Right ventricle myocardium superior (tissue), 1 donor: ENCODE data around the gene MAGEA2. TPM values are rescaled to one million over a fixed set of nuclear protein-coding genes. Genes with fewer than 3 reads are reported as not detected.
"Not testable (repeated sequence)": the region's sequence is repeated elsewhere in the genome, so short reads cannot be mapped to it uniquely, and the experiment has no call there.

Source experiments
- ATAC-seq: fragments of 200-7000 bp; cut with Tn5 transposase; one replicate; pipeline ENCODE4 v1.9.1; 2020; ENCODE audit warnings: mild to moderate bottlenecking; ENCODE audit not compliant: poor library complexity
- DNase-seq: peaks from one replicate; pipeline ENCODE4 v3.0.0-alpha.2; 2020
- intact Hi-C: fragments of 100-400 bp; cut with DNase I; formaldehyde crosslinking; loops from one replicate; pipeline ENCODE4 v1.11.2; 2022
- long read RNA-seq: library from polyadenylated mRNA; unstranded; transcript quantifications from one replicate; pipeline ENCODE4 v2.0.0, GENCODE V29; 2021
- total RNA-seq: library from RNA; stranded (reverse); fragmentation: NEBNext Ultra II Directional; extraction: Animal tissue kit (Norgen Biotek cat#: 25700); gene quantifications from one replicate; pipeline ENCODE4 v1.2.1, GENCODE V29; 2021
- donor health status: DM: no; HTN: yes; CAD: no; lungs with severe emphysema.

MAGEA2 gene, protein sequence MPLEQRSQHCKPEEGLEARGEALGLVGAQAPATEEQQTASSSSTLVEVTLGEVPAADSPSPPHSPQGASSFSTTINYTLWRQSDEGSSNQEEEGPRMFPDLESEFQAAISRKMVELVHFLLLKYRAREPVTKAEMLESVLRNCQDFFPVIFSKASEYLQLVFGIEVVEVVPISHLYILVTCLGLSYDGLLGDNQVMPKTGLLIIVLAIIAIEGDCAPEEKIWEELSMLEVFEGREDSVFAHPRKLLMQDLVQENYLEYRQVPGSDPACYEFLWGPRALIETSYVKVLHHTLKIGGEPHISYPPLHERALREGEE
- total RNA-seq = not detected
- long read RNA-seq = 0 reads

GRCh38 chrX:152753686-152754650, at the start of gene MAGEA2:
MAGEA2 (minus strand) TSS chrX:152753842; CDS start chrX:152751363, 2,479 bp downstream.
- ATAC-seq, DNase-seq, intact Hi-C loops: not testable (repeated sequence)

- no peak for ATAC-seq
- intact Hi-C loops = no loop called here
- no peak for DNase-seq
Measured at GRCh38 chrX:152798945-152799344, 45.3 kb upstream of the MAGEA2 start.

DNA sequence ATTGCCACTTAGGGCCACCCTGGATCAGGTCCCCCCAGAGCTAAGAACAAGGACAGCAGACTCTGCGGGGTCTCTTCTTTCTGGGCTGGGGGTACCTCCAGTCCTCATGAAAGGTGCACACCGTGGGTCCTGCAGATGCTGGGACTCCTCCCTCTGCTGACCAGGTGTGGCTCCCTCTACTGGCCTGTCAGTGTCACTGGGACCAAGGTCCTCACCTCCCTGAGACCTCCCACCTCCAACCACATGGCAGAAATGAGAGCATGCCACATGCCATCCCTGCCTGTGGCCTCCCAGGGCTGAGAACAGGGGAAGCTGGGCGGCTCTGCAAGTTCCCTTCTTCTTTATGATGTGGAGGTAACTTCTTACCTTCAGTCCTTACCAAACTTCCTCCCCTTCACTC, 33.4 kb upstream of the MAGEA2 start:
- intact Hi-C loops, ATAC-seq, DNase-seq: not testable (repeated sequence)

GRCh38 chrX:152769549-152770289, 16.1 kb upstream of the MAGEA2 start, which contains the start of gene MAGEA6:
MAGEA6 (minus strand) TSS chrX:152769689; CDS start chrX:152767650, 2,039 bp downstream.
- DNase-seq, ATAC-seq, intact Hi-C loops: not testable (repeated sequence)

- intact Hi-C loops, DNase-seq, ATAC-seq: not testable (repeated sequence)
Measured at GRCh38 chrX:152766562-152766961, 12.9 kb upstream of the MAGEA2 start.

DNA sequence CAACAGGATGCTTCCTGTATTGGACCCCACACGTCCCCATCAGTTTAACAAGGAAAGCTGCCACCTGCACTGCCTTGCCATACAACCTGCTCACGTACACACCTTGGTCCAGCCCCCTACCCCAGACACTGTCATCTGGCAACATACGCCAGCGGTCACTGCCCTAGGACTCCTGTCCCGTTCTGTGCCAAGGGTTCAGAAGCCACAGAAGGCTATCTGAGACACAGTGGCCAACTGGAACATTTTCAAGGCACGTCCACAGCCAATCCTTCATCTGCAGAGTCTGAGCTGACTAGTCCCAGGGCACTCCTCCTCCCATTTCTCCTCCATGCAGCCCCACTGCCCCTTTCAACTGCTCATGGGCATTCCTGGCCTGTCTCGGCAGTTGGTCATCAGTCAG, 7.9 kb upstream of the MAGEA2 start:
- DNase-seq, intact Hi-C loops: not testable (repeated sequence)
- ATAC-seq = peak; percentile 61

- DNase-seq, intact Hi-C loops, ATAC-seq: not testable (repeated sequence)
Measured at GRCh38 chrX:152759544-152759943, 5.9 kb upstream of the MAGEA2 start.

DNA sequence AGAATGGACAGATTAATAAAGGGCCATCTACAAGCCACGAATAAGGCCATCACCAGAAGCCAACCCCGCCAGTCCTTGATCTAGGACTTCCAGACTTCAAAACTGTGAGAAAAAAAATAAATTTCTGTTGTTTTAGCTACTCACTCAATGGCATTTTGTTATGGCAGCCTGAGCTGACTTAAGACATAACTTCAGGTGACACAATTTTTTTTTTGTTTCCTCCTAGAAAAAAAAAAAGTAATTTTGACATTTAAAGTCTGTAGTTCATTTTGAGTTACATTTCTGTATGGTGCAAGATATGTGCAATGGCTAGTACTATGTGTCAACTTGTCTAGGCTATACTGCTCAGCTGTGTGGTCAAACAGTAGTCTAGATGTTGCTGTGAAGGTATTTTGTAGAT, 5.3 kb upstream of the MAGEA2 start, which contains the start of gene CSAG3:
TSS of gene CSAG3 (plus strand) at position 301 of the 400 bp plus-strand sequence.
- ATAC-seq, DNase-seq, intact Hi-C loops: not testable (repeated sequence)

GRCh38 chrX:152754871-152755270, 1.2 kb upstream of the MAGEA2 start:
- intact Hi-C loops, ATAC-seq, DNase-seq: not testable (repeated sequence)

DNA sequence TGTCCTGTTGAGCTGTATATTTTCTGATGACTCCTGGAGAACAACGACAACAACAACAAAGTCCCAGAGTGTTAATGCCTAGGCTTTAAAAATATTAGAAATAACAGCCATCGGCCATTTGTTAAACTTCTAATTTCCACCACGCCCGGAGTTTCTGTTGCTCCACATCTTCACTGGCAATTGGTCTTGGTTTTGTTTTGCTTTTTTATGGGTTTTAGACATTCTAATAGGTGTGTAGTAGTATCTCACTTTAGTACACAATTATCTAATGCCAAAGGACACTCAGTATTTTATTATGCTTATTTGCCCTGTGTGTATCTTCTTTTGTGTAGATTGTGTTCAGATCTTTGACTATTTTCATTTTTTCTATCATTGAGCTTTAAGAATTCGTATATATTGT, 15.1 kb downstream of the MAGEA2 start:
- no peak for ATAC-seq

GRCh38 chrX:152736528-152736927, 17.1 kb downstream of the MAGEA2 start:
- DNase-seq, ATAC-seq, intact Hi-C loops: not testable (repeated sequence)

More for the DNA sequence above, 15.1 kb downstream of the MAGEA2 start:
- intact Hi-C loops = no loop called here
- DNase-seq = no peak

DNA sequence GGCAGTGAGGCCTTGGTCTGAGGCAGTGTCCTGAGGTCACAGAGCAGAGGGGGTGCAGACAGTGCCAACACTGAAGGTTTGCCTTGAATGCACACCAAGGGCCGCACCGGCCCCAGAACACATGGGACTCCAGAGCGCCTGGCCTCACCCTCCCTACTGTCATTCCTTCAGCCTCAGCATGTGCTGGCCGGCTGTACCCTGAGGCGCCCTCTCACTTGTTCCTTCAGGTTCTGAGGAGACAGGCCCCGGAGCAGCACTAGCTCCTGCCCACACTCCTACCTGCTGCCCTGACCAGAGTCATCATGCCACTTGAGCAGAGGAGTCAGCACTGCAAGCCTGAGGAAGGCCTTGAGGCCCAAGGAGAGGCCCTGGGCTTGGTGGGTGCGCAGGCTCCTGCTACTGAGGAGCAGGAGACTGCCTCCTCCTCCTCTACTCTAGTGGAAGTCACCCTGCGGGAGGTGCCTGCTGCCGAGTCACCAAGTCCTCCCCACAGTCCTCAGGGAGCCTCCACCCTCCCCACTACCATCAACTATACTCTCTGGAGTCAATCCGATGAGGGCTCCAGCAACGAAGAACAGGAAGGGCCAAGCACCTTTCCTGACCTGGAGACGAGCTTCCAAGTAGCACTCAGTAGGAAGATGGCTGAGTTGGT, 17.7 kb downstream of the MAGEA2 start:
- no peak for DNase-seq
- no peak for ATAC-seq
- intact Hi-C loops = no loop called here

- no peak for DNase-seq
- intact Hi-C loops = no loop called here
- no peak for ATAC-seq
Measured at GRCh38 chrX:152735101-152735500, 18.5 kb downstream of the MAGEA2 start.

GRCh38 chrX:152734143-152734858, 19.3 kb downstream of the MAGEA2 start:
- ATAC-seq, intact Hi-C loops, DNase-seq: not testable (repeated sequence)

DNA sequence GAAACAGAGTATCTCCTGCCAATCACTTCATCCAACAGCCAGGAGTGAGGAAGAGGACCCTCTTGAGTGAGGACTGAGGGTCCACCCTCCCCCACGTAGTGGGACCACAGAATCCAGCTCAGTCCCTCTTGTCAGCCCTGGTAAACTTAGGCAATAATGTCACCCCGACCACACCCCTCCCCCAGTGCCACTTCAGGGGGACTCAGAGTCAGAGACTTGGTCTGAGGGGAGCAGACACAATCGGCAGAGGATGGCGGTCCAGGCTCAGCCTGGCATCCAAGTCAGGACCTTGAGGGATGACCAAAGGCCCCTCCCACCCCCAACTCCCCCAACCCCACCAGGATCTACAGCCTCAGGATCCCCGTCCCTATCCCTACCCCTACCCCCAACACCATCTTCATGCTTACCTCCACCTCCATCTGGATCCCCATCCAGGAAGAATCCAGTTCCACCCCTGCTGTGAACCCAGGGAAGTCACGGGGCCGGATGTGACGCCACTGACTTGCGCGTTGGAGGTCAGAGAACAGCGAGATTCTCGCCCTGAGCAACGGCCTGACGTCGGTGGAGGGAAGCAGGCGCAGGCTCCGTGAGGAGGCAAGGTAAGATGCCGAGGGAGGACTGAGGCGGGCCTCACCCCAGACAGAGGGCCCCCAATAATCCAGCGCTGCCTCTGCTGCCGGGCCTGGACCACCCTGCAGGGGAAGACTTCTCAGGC, 20.2 kb downstream of the MAGEA2 start, which contains the start of the genes CSAG1 and MAGEA12:
TSS of gene CSAG1 (minus strand) at position 461 of the 715 bp plus-strand sequence. CDS start 1,261 bp downstream, outside the sequence.
TSS of gene MAGEA12 (plus strand) at position 497 of the 715 bp plus-strand sequence. CDS start 2,405 bp downstream, outside the sequence.
- intact Hi-C loops = no loop called here
- ATAC-seq (no peak), DNase-seq (no peak)

DNA sequence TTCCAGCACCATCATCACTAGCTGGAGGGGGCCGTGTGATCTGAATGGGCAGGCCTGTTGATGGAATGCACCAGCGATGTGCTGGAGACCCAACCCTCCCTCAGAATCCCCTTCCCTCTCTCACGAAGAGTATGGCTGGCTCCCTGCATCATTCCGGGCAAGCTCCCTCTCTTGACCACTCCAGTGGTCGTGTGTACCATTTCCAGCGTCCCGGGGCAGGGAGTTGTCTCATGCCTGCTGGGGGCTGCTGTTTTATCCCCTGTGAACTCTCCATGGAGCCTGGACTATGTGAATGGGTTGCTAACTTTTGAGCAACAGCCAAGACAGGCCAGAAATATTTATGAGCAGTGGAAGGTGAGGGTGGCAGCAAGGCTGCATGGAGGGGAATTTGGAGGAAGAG, 28.2 kb downstream of the MAGEA2 start:
- no peak for ATAC-seq
- intact Hi-C loops = no loop called here
- DNase-seq = no peak
